NOMO-1 treated with dmso at 0.1 percent for 144 hours (cell line): ENCODE measurements around the gene GATAD2B.
"Not testable (repeated sequence)": the region's sequence is repeated elsewhere in the genome, so short reads cannot be mapped to it uniquely, and the experiment has no call there.

Experiments
- DNase-seq: peaks from one replicate; lab custom pipeline; 2025; ENCODE audit not compliant: unreplicated experiment; lab: John Stamatoyannopoulos, UW

Gene GATAD2B

GRCh38 chr1:153899509-153899908 lies 23.3 kb downstream of the GATAD2B start:
- no peak for DNase-seq

GRCh38 chr1:153895866-153896265 lies 26.9 kb downstream of the GATAD2B start:
- not testable (repeated sequence) for DNase-seq

GRCh38 chr1:153891042-153891441 lies 31.7 kb downstream of the GATAD2B start:
- not testable (repeated sequence) for DNase-seq

GRCh38 chr1:153888533-153888932 lies 34.2 kb downstream of the GATAD2B start:
- no peak for DNase-seq

DNA sequence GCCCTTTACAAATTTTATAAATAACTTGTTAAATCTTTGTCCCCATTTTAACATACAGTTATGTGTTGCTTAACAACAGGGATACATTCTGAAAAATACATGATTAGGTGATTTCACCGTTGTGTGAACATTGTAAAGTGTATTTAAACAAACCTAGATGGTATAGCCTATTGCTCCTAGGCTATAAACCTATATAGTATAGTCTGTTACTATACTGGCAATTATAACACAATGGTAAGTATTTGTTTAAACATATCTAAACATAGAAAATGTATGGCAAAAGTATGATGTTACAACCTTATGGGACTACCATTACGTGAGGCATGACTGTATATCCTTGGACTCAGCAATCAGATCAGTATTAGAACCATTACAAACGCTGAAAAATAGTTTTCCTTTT lies 36.6 kb downstream of the GATAD2B start:
- no peak for DNase-seq

GRCh38 chr1:153883223-153883622 lies 39.5 kb downstream of the GATAD2B start:
- DNase-seq, result no peak

- DNase-seq, result no peak
Measured at GRCh38 chr1:153882296-153882912, 40.4 kb downstream of the GATAD2B start.

DNA sequence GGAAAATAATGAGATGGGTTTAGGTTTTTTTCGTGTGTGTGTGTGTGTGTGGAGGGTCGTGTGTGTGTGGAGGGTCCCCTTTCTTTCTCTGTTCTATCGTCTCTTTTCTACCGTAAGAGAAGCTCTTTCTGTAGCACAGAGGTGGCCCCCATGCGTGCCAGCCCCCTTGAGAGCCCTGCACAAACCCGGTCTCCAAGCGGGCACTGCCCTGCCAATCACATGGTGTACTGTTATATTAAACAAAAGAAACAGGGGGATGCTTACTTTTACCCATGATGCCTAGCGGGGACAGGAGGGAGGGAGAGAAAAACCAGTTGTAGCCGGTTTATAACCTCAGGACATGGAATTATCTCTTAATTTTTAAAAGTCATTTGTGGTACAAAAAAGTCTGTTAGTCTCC lies 41.0 kb downstream of the GATAD2B start:
- no peak for DNase-seq

- DNase-seq, result no peak
Measured at GRCh38 chr1:153880962-153881361, 41.8 kb downstream of the GATAD2B start.

GRCh38 chr1:153880024-153880423 lies 42.7 kb downstream of the GATAD2B start:
- DNase-seq, result no peak

DNA sequence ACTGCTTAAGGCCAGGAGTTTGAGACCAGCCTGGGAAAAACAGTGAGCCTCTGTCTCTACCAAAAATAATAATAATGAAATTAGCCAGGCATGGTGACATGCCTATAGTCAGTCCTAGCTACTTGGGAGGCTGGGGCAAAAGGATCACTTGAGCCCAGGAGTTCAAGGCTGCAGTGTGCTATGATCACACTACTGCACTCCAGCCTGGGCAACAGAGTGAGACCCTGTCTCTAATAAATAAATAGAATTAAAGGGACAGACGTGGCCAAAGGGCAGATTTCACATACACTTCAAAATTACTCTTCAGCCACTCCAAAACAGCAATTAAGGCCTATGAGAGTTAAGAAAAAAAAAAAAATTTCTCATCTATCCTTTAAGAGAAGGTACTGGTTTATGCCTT lies 45.7 kb downstream of the GATAD2B start:
- no peak for DNase-seq

GRCh38 chr1:153872934-153873333 lies 49.8 kb downstream of the GATAD2B start:
- no peak for DNase-seq

- no peak for DNase-seq
Measured at GRCh38 chr1:153872331-153872730, 50.4 kb downstream of the GATAD2B start.

DNA sequence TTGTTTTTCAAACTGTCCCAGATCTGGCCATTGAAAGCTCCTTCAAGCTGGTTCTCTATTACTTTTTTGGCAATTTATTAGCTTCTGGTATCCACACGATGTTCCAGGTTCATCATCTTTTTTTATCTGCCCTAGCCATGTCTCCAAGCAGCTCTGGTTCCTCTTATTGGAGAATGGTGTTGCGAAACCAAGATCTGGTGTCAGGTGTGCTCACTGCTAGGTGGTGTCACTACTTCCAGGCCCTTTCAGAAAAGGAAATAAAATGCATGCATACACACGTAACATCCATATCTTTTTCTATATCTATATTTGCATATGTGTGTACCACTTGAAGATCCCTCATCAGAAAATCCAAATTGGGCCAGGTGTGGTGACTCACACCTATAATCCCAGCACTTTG lies 53.3 kb downstream of the GATAD2B start:
- no peak for DNase-seq

- no peak for DNase-seq
Measured at GRCh38 chr1:153866045-153866850, 56.5 kb downstream of the GATAD2B start.

- no peak for DNase-seq
Measured at GRCh38 chr1:153860285-153860684, 62.5 kb downstream of the GATAD2B start.

DNA sequence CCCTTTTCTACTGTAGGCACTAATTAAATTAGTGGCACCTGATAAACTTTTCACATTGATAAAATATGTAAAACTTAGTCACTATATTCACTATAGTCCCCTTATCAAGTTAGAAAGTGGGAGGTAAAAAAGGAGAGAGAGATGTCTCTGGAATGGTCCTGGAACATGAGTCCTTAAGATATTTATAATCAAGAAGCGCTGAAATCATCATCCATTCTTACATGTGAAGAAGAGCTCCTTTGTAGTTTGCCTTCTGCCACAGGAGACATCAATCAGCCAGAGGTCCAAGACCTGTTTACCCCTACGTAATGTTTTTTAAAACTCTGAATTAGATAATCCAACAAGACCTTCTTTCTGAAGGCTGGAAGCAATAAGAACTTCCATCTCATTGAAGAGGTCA lies 65.3 kb downstream of the GATAD2B start:
- no peak for DNase-seq

DNA sequence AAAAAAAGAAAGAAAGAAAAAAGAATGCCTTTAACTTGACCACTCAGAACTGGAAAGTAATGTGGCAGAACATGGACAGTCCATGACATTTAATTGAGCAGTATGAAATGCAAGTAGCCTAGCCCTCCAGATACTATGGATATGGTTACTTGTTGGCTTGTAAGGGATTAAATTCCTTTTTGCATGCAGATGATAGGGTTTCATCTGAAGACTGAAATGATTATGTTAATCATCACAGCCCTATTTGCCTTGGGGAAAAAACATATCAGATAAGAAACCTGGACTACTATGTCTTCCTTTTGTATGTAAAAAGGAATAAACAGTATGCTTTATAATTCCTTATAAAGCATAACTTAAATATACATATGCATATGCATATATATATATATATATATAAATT lies 66.0 kb downstream of the GATAD2B start:
- DNase-seq, result no peak

DNA sequence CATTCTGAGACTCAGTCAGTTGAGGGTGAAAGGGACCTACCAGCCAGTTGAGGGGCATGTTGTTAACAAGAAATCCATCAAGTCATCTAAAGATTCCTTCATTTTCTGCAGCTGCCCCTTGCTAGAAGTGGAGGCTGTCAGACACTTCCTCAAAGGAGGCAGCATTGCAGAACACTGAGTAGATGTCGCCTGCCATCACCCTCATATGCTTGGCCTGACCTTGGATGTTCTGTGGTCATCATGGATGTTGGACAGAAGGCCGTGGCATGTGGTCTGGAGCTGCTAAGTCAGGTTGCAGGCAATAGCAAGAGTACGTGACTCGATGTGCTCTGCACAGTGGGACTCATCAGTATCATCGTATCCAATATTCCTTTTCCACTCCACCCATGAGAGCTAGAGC lies 70.6 kb downstream of the GATAD2B start:
- no peak for DNase-seq

DNA sequence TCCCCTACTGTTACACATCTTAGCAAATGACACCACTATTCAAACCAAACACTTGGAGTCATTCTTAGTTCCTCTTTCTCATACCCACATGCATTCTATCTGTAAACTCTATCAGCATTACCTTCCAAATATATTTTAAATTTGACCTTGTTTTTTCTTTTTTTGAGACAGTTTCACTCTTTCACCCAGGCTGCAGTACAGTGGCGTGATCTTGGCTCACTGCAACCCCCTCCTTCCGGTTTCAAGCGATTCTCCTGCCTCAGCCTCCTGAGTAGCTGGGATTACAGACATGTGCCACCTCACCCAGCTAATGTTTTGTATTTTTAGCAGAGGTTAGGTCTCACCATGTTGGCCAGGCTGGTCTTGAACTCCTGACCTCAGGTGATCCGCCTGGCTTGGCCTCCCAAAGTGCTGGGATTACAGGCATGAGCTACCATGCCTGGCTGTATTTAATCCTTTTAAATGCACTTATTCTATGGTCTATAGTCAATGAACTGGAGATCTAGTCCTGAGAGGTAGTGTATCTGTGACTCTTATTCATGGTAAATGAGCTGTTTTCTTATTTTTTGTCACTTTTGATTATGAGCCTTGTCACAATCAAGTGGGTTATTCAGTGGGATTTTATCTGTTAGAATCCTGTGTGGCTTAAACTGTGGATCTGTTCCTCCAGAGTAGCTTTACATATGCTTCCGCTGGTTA lies 73.1 kb downstream of the GATAD2B start:
- DNase-seq, result peak; percentile 27

DNA sequence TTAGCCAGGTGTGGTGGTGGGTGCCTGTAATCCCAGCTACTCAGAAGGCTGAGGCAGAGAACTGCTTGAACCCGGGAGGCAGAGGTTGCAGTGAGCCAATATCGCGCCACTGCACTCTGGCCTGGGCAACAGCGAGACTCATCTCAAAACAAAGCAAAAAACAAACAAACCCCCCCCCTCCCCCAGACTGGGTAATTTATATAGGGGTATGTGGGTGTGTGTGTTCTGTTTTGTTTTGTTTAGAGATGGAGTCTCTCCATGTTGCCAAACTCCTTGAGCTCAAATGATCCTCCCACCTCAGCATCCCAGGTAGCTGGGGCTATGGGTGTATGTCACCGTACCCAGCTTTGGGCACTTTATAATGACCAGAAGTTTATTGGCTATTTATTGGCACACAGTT lies 74.0 kb downstream of the GATAD2B start:
- no peak for DNase-seq

DNA sequence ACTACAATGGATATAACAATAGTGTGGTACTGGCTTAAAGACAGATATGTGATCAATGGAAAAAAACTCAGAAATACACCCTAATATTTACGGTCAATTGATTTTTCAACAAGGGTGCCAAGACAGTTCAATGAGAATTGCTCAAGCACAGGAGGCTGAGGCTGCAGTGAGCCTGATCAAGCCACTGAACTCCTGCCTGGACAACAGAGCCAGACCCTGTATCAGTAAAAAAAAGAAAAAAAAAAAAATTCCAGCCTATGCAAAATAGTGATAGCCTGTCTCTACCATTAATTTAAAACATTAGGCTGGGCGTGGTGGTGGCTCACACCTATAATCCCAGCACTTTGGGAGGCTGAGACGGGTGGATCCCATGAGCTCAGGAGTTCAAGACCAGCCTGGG lies 77.6 kb downstream of the GATAD2B start:
- DNase-seq, result no peak
